PC-9 (cell line): ENCODE results near the gene ZMYND11. TPM values are rescaled to one million over a fixed set of nuclear protein-coding genes. Genes with fewer than 3 reads are reported as not detected.
A peak's percentile ranks its signal among the peaks of the same experiment; 100 is the strongest.

Experiments used
- BruUV-seq: library from RNA; stranded (reverse); fragments of 400-500 nt; replicated peaks from 2 replicates; lab custom pipeline; 2021; lab: Mats Ljungman, UMichigan
- CTCF ChIA-PET: fragments of 300-600 bp; sonication (Branson Sonifier 250); formaldehyde crosslinking; loops from one replicate; lab custom pipeline; 2022; ENCODE audit warnings: antibody characterized with exemption; lab: Charles Lee
- POLR2A ChIA-PET: fragments of 300-600 bp; sonication (Branson Sonifier 250); formaldehyde crosslinking; loops from one replicate; lab custom pipeline; 2022; ENCODE audit warnings: antibody characterized with exemption; ENCODE audit not compliant: unreplicated experiment; lab: Charles Lee
- DNase-seq, 2 experiments: peaks; one replicate each; pipeline versions ENCODE4 v3.0.0 to v3.0.0-alpha.2; 2015 to 2022; ENCODE audit warnings: mixed read lengths in 1 of 2
- H2AFZ ChIP-seq: fragments of 200-600 bp; sonication (generic); 2 replicates; pipeline ENCODE4 v1.8.1; 2017; ENCODE audit warnings: antibody characterized with exemption
- H3F3A ChIP-seq: fragments of 200-600 bp; sonication (generic); 2 replicates; pipeline ENCODE4 v1.8.1; 2017; ENCODE audit warnings: antibody characterized with exemption, mild to moderate bottlenecking, low read depth; ENCODE audit not compliant: insufficient read depth
- H3K27ac ChIP-seq: fragments of 200-600 bp; sonication (generic); 2 replicates; pipeline ENCODE4 v1.6.1; 2016; ENCODE audit warnings: mixed run types
- H3K27me3 ChIP-seq: fragments of 200-600 bp; sonication (generic); 2 replicates; pipeline ENCODE4 v1.6.1; 2016; ENCODE audit warnings: low read depth, mixed run types; ENCODE audit not compliant: insufficient read depth
- H3K36me3 ChIP-seq: fragments of 200-600 bp; sonication (generic); 2 replicates; pipeline ENCODE4 v1.6.1; 2016; ENCODE audit warnings: low read depth, mixed run types
- H3K4me1 ChIP-seq: fragments of 200-600 bp; sonication (generic); replicated peaks from 2 replicates; pipeline ENCODE4 v1.6.1; 2016; ENCODE audit warnings: mixed run types; ENCODE audit not compliant: insufficient read depth
- H3K4me2 ChIP-seq: fragments of 200-600 bp; sonication (generic); 2 replicates; pipeline ENCODE4 v1.6.1; 2017; ENCODE audit warnings: mixed run types
- H3K4me3 ChIP-seq: fragments of 200-600 bp; sonication (generic); 2 replicates; pipeline ENCODE4 v1.6.1; 2016; ENCODE audit warnings: mixed run types
- H3K79me2 ChIP-seq: fragments of 200-600 bp; sonication (generic); 2 replicates; pipeline ENCODE4 v1.6.1; 2017; ENCODE audit warnings: low read depth, mixed run types
- H3K9me2 ChIP-seq: fragments of 200-600 bp; sonication (generic); 2 replicates; pipeline ENCODE4 v1.8.1; 2017; ENCODE audit warnings: mild to moderate bottlenecking; ENCODE audit not compliant: insufficient read depth
- H3K9me3 ChIP-seq: fragments of 200-600 bp; sonication (generic); 2 replicates; pipeline ENCODE4 v1.8.1; 2016; ENCODE audit warnings: low read depth; ENCODE audit not compliant: insufficient read depth
- H4K20me1 ChIP-seq: fragments of 200-600 bp; sonication (generic); 2 replicates; pipeline ENCODE4 v1.8.1; 2017; ENCODE audit not compliant: insufficient read depth
- EZH2 ChIP-seq: fragments of 200-600 bp; sonication (generic); IDR thresholded peaks from 2 replicates; pipeline ENCODE4 v1.8.0; 2017; ENCODE audit warnings: antibody characterized with exemption, low read depth
- intact Hi-C: fragments of 100-400 bp; cut with micrococcal nuclease; formaldehyde crosslinking; loops from one replicate; pipeline ENCODE4 v1.10.0; 2022; ENCODE audit not compliant: unreplicated experiment
- total RNA-seq: library from RNA; stranded (reverse); gene quantifications from 2 replicates; pipeline ENCODE4 v1.2.3, GENCODE V29; 2021
- TF ChIP-seq, protein P1 (sequence below): fragments of 200-600 bp; sonication (generic); conservative IDR thresholded peaks from 2 replicates; pipeline ENCODE4 v1.6.1; 2017; ENCODE audit warnings: mixed run types, antibody characterized with exemption, mild to moderate bottlenecking, moderate library complexity

The ZMYND11 gene
- total RNA-seq, 1 experiment from 2014 or later: 51.7 TPM

DNA sequence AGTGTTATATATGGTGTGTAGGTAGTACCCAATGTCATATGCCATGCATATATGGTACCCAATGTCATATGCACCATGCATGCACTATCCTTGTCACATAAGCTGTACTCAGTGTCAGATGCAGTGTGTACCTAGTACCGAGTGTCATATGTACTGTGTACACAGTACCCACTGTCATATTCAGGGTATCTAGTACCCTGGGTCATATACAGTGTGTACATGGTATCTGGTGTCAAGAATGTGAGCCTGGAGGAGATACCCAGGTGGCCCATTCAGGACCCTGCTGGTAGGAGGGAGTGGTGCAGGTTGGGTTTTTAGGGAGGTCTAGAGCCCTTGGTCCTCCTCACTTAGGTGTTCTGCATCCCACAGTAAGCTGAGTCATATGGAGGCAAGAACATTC is 1.8 kb downstream of the ZMYND11 start:
- Histone ChIP-seq H3K9me3 (no peaks in the 10 kb centered on the region), H4K20me1 (peaks cover 10% of the 10 kb centered on the region), H3K4me3 (peak overlapping the region; percentile 76; the same call in 1 of the 2 replicates), H3K27me3 (no peaks in the 10 kb centered on the region), H3F3A (peaks cover 6% of the 10 kb centered on the region), H3K27ac (no peak overlapping the region), H3K4me2 (peak overlapping the region; percentile 78), H3K4me1 (peaks cover 30% of the 10 kb centered on the region), H2AFZ (no peak overlapping the region), H3K9me2 (no peaks in the 10 kb centered on the region), H3K36me3 (no peaks in the 10 kb centered on the region), H3K79me2 (peaks cover 61% of the 10 kb centered on the region)
- peak in 1 of 2 experiments; percentile 50 for DNase-seq
- ChIA-PET POLR2A (no interaction called here), CTCF (no interaction called here)
- no TSS peak for BruUV-seq
- intact Hi-C loops: no loop called here
- TF ChIP-seq, protein P1, sequence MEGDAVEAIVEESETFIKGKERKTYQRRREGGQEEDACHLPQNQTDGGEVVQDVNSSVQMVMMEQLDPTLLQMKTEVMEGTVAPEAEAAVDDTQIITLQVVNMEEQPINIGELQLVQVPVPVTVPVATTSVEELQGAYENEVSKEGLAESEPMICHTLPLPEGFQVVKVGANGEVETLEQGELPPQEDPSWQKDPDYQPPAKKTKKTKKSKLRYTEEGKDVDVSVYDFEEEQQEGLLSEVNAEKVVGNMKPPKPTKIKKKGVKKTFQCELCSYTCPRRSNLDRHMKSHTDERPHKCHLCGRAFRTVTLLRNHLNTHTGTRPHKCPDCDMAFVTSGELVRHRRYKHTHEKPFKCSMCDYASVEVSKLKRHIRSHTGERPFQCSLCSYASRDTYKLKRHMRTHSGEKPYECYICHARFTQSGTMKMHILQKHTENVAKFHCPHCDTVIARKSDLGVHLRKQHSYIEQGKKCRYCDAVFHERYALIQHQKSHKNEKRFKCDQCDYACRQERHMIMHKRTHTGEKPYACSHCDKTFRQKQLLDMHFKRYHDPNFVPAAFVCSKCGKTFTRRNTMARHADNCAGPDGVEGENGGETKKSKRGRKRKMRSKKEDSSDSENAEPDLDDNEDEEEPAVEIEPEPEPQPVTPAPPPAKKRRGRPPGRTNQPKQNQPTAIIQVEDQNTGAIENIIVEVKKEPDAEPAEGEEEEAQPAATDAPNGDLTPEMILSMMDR: peak; percentile 48
- TF ChIP-seq EZH2: no peak

DNA sequence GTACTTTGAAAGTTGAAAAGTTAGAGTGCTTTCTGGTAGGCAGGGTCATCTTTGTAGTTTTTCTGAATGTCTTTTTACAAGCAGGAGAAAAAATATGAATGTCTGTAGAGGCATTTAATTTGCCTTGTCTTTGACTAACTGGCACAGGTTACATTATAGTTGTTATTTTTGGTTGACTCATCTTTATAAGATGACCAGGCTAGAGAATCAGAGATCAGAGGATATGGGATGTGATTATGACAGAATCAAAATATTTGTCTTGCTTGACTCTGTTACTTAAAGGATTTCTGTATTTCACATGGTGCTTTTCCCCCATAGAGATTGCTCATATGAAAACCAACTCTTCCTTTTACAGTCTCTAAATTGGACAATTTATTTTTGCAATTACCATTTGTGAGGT is 2.4 kb downstream of the ZMYND11 start:
- Histone ChIP-seq H3K27me3 (no peaks in the 10 kb centered on the region), H2AFZ (no peak overlapping the region), H4K20me1 (peaks cover 16% of the 10 kb centered on the region), H3K79me2 (peaks cover 66% of the 10 kb centered on the region), H3K9me3 (no peaks in the 10 kb centered on the region), H3K4me1 (peaks cover 35% of the 10 kb centered on the region), H3K9me2 (no peaks in the 10 kb centered on the region), H3F3A (peaks cover 12% of the 10 kb centered on the region), H3K36me3 (no peaks in the 10 kb centered on the region), H3K4me3 (no peak overlapping the region), H3K27ac (no peak overlapping the region), H3K4me2 (peak overlapping the region; percentile 78; the same call in 1 of the 2 replicates)
- CTCF ChIA-PET: no interaction called here
- BruUV-seq: no TSS peak
- POLR2A ChIA-PET: no interaction called here
- intact Hi-C loops: no loop called here
- DNase-seq: peak in 1 of 2 experiments; percentile 41
- TF ChIP-seq, protein P1: no peak
- no peak for TF ChIP-seq EZH2

DNA sequence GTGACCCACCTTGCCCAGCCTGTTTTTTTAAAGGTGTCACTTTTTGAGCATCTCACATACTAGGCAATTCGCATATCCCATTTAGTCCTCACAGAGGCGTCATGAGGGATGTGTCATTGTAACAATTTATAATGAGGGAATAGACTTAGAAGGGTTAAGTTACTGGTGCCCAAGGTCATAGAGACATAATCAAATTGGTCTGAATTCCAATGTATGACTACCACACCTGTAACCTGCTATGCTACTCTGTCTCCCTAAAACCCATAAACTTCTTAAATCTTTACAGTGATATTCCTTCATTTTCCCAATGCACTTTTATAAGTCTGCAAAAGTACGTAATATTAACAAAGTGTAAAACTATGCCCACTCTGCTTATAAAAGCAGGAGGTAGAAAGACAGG is 7.1 kb downstream of the ZMYND11 start:
- no TSS peak for BruUV-seq
- Histone ChIP-seq H3K4me1 (peaks cover 15% of the 10 kb centered on the region), H3K27me3 (no peaks in the 10 kb centered on the region), H3K9me2 (no peaks in the 10 kb centered on the region), H3K27ac (peak overlapping the region; percentile 12; the same call in 1 of the 2 replicates), H3K9me3 (no peaks in the 10 kb centered on the region), H3K4me2 (peak overlapping the region; percentile 30), H2AFZ (no peak overlapping the region), H3K4me3 (no peak overlapping the region), H3K36me3 (no peaks in the 10 kb centered on the region), H3F3A (peaks cover 11% of the 10 kb centered on the region), H3K79me2 (peaks cover 90% of the 10 kb centered on the region), H4K20me1 (peaks cover 9% of the 10 kb centered on the region)
- ChIA-PET CTCF (no interaction called here), POLR2A (interaction anchor here (0.7 kb wide), 1 partner anchor 1861 kb away, joined by 3 read pairs; no protein-coding TSS in a partner anchor)
- no peak for TF ChIP-seq EZH2
- TF ChIP-seq, protein P1: no peak
- peak in 1 of 2 experiments; percentile 48 for DNase-seq
- intact Hi-C loops: no loop called here
